ENCODE results near the gene CTDSP2.

DNA sequence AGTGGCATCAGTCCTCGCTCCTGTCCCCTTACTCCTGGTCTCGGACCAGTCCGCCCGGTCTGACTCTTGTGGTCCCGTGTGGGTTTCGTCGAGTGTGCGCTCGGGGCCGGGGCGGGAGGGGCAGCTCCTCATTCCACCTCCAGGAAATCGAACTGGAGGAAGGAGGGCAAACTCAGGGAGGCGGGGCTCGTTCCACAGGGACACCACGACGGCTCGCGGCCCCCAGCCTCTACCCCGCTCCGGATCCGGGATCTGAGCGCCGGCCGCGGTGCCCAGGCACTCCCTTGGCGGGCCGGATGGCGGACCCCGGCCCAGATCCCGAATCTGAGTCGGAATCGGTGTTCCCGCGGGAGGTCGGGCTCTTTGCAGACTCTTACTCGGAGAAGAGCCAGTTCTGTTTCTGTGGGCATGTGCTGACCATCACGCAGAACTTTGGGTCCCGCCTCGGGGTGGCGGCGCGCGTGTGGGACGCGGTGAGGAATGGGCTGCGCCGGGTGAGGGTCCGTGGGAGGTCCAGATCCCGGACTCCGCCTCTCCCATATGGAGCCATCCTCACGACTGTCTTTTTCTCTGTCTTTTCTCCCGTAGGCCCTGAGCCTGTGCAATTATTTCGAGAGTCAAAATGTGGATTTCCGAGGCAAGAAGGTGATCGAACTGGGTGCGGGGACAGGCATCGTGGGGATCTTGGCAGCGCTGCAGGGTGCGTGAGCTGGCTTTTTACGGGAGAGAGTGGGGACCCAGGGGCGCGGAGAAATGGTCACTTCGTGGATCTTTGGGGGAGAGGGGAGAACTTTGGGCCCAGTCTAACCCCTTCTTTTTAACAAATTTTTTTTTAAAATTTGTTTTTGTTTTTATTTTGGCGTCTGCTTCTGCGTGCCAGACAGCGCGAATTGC is 73.9 kb downstream of the CTDSP2 start, which contains the start of gene EEF1AKMT3:
- TF ChIP-seq ZFX (IDR thresholded peaks at IDR 0.05) (no peak), POLR2AphosphoS5 (IDR thresholded peaks at IDR 0.05; ENCODE audit: low read depth, low read length) (peak; percentile 43; the same call in 1 of the 2 replicates)

Data from HCT116 (cell line).